Neuronal stem cell (in vitro differentiated cells): ENCODE measurements around the gene ITGA11.

ENCODE experiments used
- DNase-seq: peaks from one replicate; pipeline ENCODE4 v3.0.0-alpha.2; 2013; ENCODE audit warnings: low spot score
- H2AFZ ChIP-seq: one replicate; pipeline ENCODE4 v1.6.1; 2013; ENCODE audit warnings: mild to moderate bottlenecking, low read length, inconsistent platforms
- H2AK5ac ChIP-seq: 2 replicates; pipeline ENCODE4 v1.6.1; 2013; ENCODE audit warnings: low read depth, mild to moderate bottlenecking, inconsistent platforms, low read length, moderate library complexity, mixed read lengths
- H2BK120ac ChIP-seq: 2 replicates; pipeline ENCODE4 v1.6.1; 2013; ENCODE audit warnings: low read depth, mild to moderate bottlenecking, inconsistent platforms, low read length, moderate library complexity, mixed read lengths
- H2BK12ac ChIP-seq: one replicate; pipeline ENCODE4 v1.6.1; 2013; ENCODE audit warnings: low read length, inconsistent platforms
- H2BK15ac ChIP-seq: 2 replicates; pipeline ENCODE4 v1.6.1; 2013; ENCODE audit warnings: mild to moderate bottlenecking, low read length, inconsistent platforms, mixed read lengths
- H2BK5ac ChIP-seq: one replicate; pipeline ENCODE4 v1.6.1; 2013; ENCODE audit warnings: inconsistent platforms, mild to moderate bottlenecking, low read length, moderate library complexity
- H3K14ac ChIP-seq: one replicate; pipeline ENCODE4 v1.6.1; 2013; ENCODE audit warnings: low read length, inconsistent platforms
- H3K18ac ChIP-seq: 2 replicates; pipeline ENCODE4 v1.6.1; 2013; ENCODE audit warnings: low read length, inconsistent platforms
- H3K23ac ChIP-seq: 2 replicates; pipeline ENCODE4 v1.6.1; 2013; ENCODE audit warnings: low read depth, mild to moderate bottlenecking, mixed read lengths, low read length, inconsistent platforms; ENCODE audit not compliant: poor library complexity
- H3K27ac ChIP-seq: replicated peaks from 3 replicates; pipeline ENCODE4 v1.5.1; 2013; ENCODE audit warnings: low read length, inconsistent platforms
- H3K27me3 ChIP-seq, 3 experiments: 2 replicates each; pipeline ENCODE4 v1.6.1; 2013; ENCODE audit warnings: low read length in 3 of 3, mild to moderate bottlenecking in 2 of 3, inconsistent platforms in 1 of 3, low read depth in 1 of 3, mixed read lengths in 1 of 3, moderate library complexity in 1 of 3; ENCODE audit not compliant: control insufficient read depth in 3 of 3, insufficient read depth in 3 of 3
- H3K36me3 ChIP-seq, 2 donors: replicated peaks in 1 of 2; 2 replicates each; pipeline ENCODE4 v1.6.1; 2013; ENCODE audit warnings: low read length in 2 of 2; ENCODE audit not compliant: control insufficient read depth in 2 of 2, insufficient read depth in 2 of 2
- H3K4ac ChIP-seq: 2 replicates; pipeline ENCODE4 v1.6.1; 2013; ENCODE audit warnings: inconsistent platforms, mild to moderate bottlenecking, low read length, moderate library complexity
- H3K4me1 ChIP-seq, 2 donors: 1 replicate in 1 of 2; 2 replicates in 1 of 2; pipeline ENCODE4 v1.6.1; 2013; ENCODE audit warnings: low read length in 2 of 2, low read depth in 1 of 2; ENCODE audit not compliant: control insufficient read depth in 2 of 2, insufficient read depth in 1 of 2
- H3K4me2 ChIP-seq: one replicate; pipeline ENCODE4 v1.6.1; 2013; ENCODE audit warnings: mild to moderate bottlenecking, low read length, inconsistent platforms; ENCODE audit not compliant: insufficient read depth, poor library complexity, severe bottlenecking
- H3K4me3 ChIP-seq, 2 donors: 2 replicates each; pipeline ENCODE4 v1.5.1; 2013; ENCODE audit warnings: low read length in 2 of 2, mild to moderate bottlenecking in 2 of 2, inconsistent platforms in 1 of 2, moderate library complexity in 1 of 2
- H3K79me1 ChIP-seq: one replicate; pipeline ENCODE4 v1.6.1; 2013; ENCODE audit warnings: low read depth, mild to moderate bottlenecking, inconsistent platforms, low read length, moderate library complexity
- H3K9ac ChIP-seq: one replicate; pipeline ENCODE4 v1.6.1; 2013; ENCODE audit warnings: mild to moderate bottlenecking, low read depth, low read length, inconsistent platforms; ENCODE audit not compliant: poor library complexity
- H3K9me3 ChIP-seq, 2 donors: replicated peaks in 1 of 2; 2 replicates each; pipeline versions ENCODE3 to v1.6.1; 2013; ENCODE audit warnings: low read length in 2 of 2, mild to moderate bottlenecking in 2 of 2, inconsistent platforms in 1 of 2, low read depth in 1 of 2, mixed read lengths in 1 of 2, moderate library complexity in 1 of 2; ENCODE audit not compliant: control insufficient read depth in 2 of 2, insufficient read depth in 1 of 2
- H4K8ac ChIP-seq: one replicate; pipeline ENCODE4 v1.6.1; 2013; ENCODE audit warnings: low read depth, mild to moderate bottlenecking, inconsistent platforms, low read length, moderate library complexity
- H4K91ac ChIP-seq: one replicate; pipeline ENCODE4 v1.6.1; 2013; ENCODE audit warnings: low read length, low read depth, mild to moderate bottlenecking, inconsistent platforms; ENCODE audit not compliant: poor library complexity
- WGBS, 2 donors: extraction: QIAGEN DNeasy Blood & Tissue Kit; methylation state at CpG; one replicate each; pipeline ENCODE4 v1.1.7; 2013; ENCODE audit warnings: missing lambda C conversion rate in 2 of 2, mixed read lengths in 1 of 2; ENCODE audit not compliant: insufficient read length in 2 of 2, insufficient replicate concordance in 1 of 2; ENCODE audit errors: extremely low coverage in 2 of 2; 5-methylcytosine and 5-hydroxymethylcytosine counted together

The ITGA11 gene

GRCh38 chr15:68285259-68285980 is 146.5 kb downstream of the ITGA11 start:
- no peak overlapping the region for H2BK120ac ChIP-seq
- no peak overlapping the region for H3K4me2 ChIP-seq
- no peak overlapping the region for H3K9ac ChIP-seq
- H2BK15ac ChIP-seq, result no peak overlapping the region
- peaks cover 3 to 16% of the 10 kb centered on the region in 2 donors for H3K9me3 ChIP-seq
- H3K4ac ChIP-seq, result no peak overlapping the region
- H3K27me3 ChIP-seq, result no peaks in the 10 kb centered on the region
- no CpG with 5 or more reads among the region's 5 CpGs for WGBS, 2 donors
- H2AFZ ChIP-seq, result no peak overlapping the region
- no peak for DNase-seq
- peaks cover 9% of the 10 kb centered on the region for H3K79me1 ChIP-seq
- no peak overlapping the region for H3K18ac ChIP-seq
- peaks cover 15 to 61% of the 10 kb centered on the region in 2 donors for H3K36me3 ChIP-seq
- H4K91ac ChIP-seq, result no peak overlapping the region
- H3K14ac ChIP-seq, result no peak overlapping the region
- no peak overlapping the region for H3K4me3 ChIP-seq
- no peak overlapping the region for H3K27ac ChIP-seq
- H2BK5ac ChIP-seq, result no peak overlapping the region
- no peak overlapping the region for H4K8ac ChIP-seq
- no peak overlapping the region for H2BK12ac ChIP-seq
- H3K4me1 ChIP-seq, result peaks cover 6 to 18% of the 10 kb centered on the region in 2 donors
- H3K23ac ChIP-seq, result no peak overlapping the region
- H2AK5ac ChIP-seq, result no peak overlapping the region

- peaks cover 3 to 16% of the 10 kb centered on the region in 2 donors for H3K9me3 ChIP-seq
- H3K4me1 ChIP-seq, result peaks cover 8 to 23% of the 10 kb centered on the region in 2 donors
- no peak overlapping the region for H2AK5ac ChIP-seq
- no peak overlapping the region for H3K4me2 ChIP-seq
- no peak overlapping the region for H4K91ac ChIP-seq
- H3K27ac ChIP-seq, result no peak overlapping the region
- WGBS, 2 donors, result no CpG with 5 or more reads among the region's 7 CpGs
- H3K4me3 ChIP-seq, result no peak overlapping the region
- no peak overlapping the region for H3K4ac ChIP-seq
- H3K18ac ChIP-seq, result no peak overlapping the region
- H2AFZ ChIP-seq, result no peak overlapping the region
- H3K14ac ChIP-seq, result no peak overlapping the region
- H3K27me3 ChIP-seq, result no peaks in the 10 kb centered on the region
- H3K36me3 ChIP-seq, result peaks cover 9 to 61% of the 10 kb centered on the region in 2 donors
- H2BK120ac ChIP-seq, result no peak overlapping the region
- H2BK15ac ChIP-seq, result no peak overlapping the region
- no peak overlapping the region for H4K8ac ChIP-seq
- no peak overlapping the region for H2BK5ac ChIP-seq
- H3K9ac ChIP-seq, result no peak overlapping the region
- H2BK12ac ChIP-seq, result no peak overlapping the region
- peaks cover 8% of the 10 kb centered on the region for H3K79me1 ChIP-seq
- DNase-seq, result no peak
- no peak overlapping the region for H3K23ac ChIP-seq
These were observed 147.2 kb downstream of the ITGA11 start for GRCh38 chr15:68284616-68285258.

GRCh38 chr15:68283401-68283800 is 148.6 kb downstream of the ITGA11 start:
- Histone ChIP-seq H2BK15ac (no peak overlapping the region), H3K79me1 (peaks cover 9% of the 10 kb centered on the region), H3K27ac (no peak overlapping the region), H3K36me3 (peaks cover 5 to 49% of the 10 kb centered on the region in 2 donors), H3K18ac (no peak overlapping the region), H2BK120ac (no peak overlapping the region), H4K8ac (no peak overlapping the region), H3K4me1 (peaks cover 9 to 28% of the 10 kb centered on the region in 2 donors), H3K9ac (no peak overlapping the region), H4K91ac (no peak overlapping the region), H3K27me3 (no peaks in the 10 kb centered on the region), H3K4me2 (no peak overlapping the region), H2BK12ac (no peak overlapping the region), H3K14ac (no peak overlapping the region), H2AK5ac (no peak overlapping the region), H2BK5ac (no peak overlapping the region), H3K4ac (no peak overlapping the region), H3K4me3 (no peak overlapping the region), H3K23ac (no peak overlapping the region), H3K9me3 (peaks cover 3 to 16% of the 10 kb centered on the region in 2 donors), H2AFZ (no peak overlapping the region)
- DNase-seq, result no peak
- no CpG with 5 or more reads among the region's 2 CpGs for WGBS, 2 donors

- Histone ChIP-seq H3K36me3 (peaks cover 5 to 28% of the 10 kb centered on the region in 2 donors), H3K4me2 (no peak overlapping the region), H2AK5ac (no peak overlapping the region), H4K91ac (no peak overlapping the region), H3K79me1 (peaks cover 9% of the 10 kb centered on the region), H3K27ac (no peak overlapping the region), H3K4me3 (peak overlapping the region in 1 of 2 donors; percentile 14), H3K4me1 (peaks cover 9 to 34% of the 10 kb centered on the region in 2 donors), H3K18ac (no peak overlapping the region), H3K23ac (no peak overlapping the region), H2BK15ac (no peak overlapping the region), H3K14ac (no peak overlapping the region), H3K27me3 (no peaks in the 10 kb centered on the region), H3K4ac (no peak overlapping the region), H2BK5ac (no peak overlapping the region), H4K8ac (no peak overlapping the region), H2BK120ac (no peak overlapping the region), H3K9me3 (peaks cover 3 to 16% of the 10 kb centered on the region in 2 donors), H2BK12ac (no peak overlapping the region), H2AFZ (no peak overlapping the region), H3K9ac (no peak overlapping the region)
- no CpG with 5 or more reads among the region's 1 CpG for WGBS, 2 donors
- no peak for DNase-seq
These were observed 151.0 kb downstream of the ITGA11 start for GRCh38 chr15:68281008-68281407.
